H54 (cell line): ENCODE data around the gene VPS13D.

Source experiments
- DNase-seq: peaks from one replicate; pipeline ENCODE4 v3.0.0; 2011; ENCODE audit warnings: low spot score, mixed read lengths; ENCODE audit not compliant: insufficient read length
- FAIRE-seq: peaks from 3 replicates; lab custom pipeline; 2011; peaks lifted over from hg19 to GRCh38; lab: Jason Lieb, UNC
- POLR2A ChIP-seq: IDR thresholded peaks from 2 replicates; pipeline ENCODE4 v1.6.1; 2011; ENCODE audit warnings: low read depth, mild to moderate bottlenecking, low read length

The VPS13D gene

DNA sequence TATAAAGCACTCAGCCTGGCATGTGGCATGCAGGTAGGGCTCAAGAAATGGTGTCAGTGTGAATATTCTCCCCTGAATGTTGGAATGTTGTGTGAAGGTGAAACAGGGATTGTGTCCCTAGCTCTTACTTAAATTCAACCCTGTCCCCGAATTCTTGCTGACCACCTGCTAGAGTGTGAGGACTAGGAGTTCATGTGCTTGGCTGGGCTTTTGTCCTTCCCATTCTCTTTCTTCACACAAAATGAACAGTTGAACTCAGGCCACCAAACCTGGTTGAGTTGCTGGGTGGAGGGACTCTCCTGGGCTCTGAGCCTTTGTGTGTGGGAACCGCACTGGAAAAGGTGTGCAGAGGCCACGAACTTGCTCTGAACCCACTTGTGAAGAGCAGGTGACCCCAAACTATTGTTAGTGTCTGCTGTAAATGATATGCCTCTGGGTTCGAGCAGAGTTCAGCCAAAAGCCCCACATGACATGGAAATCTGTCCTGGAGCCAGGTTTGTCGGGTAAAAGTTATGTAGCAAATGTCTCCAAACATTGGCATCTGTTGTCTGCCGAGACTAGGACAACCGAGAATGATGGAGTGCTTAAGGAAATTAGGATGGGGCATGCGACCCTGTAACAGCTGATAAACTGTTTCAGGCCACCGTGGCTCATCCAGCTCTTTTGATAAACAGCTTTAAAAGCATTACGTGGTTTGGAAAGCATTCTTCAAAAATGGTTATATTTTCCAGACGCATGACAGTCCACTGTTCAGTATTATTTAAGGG lies 243.9 kb downstream of the VPS13D start:
- no peak for TF ChIP-seq POLR2A
- FAIRE-seq = no peak

DNA sequence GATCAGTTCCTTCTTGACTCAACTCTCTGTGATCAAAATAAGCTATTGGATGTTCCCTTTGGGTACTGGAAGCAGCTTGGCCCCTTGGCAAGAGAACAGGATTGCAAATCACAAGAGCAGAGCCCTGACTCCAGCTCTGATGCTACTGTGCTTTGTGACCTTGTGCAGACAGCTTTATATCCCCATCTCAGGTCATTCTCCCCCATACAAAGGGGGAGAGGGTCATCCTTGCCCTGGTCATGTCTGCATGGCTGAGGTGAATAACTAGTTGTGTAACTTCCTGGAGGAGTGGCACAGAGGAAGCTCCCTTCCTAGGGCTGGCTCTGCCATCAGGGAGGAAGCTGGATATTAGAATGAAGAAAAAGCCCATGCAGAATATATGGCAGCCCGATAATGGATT lies 245.3 kb downstream of the VPS13D start:
- no peak for FAIRE-seq
- TF ChIP-seq POLR2A = no peak
- no peak for DNase-seq

More for the DNA sequence above, 243.9 kb downstream of the VPS13D start:
- DNase-seq = no peak

DNA sequence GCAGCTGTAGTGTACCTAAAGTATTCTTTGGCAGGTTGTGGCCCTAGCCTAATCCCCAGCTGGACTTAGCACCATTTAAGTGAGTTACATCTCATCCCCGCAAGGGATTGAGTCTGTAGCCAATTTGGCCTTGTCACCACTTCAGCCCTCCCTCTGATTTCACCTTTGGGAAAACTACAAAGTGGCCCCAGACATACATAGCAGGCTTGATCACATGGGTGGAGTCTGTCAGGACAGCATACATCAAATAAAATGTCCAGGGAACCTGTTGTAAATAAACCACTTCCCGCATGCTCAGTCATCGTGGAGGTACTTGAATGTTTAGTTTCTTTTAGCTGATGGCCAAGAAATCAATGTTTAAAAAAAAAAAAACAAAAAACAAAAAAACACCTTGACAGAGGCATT lies 245.7 kb downstream of the VPS13D start:
- FAIRE-seq = no peak
- DNase-seq = no peak
- no peak for TF ChIP-seq POLR2A

DNA sequence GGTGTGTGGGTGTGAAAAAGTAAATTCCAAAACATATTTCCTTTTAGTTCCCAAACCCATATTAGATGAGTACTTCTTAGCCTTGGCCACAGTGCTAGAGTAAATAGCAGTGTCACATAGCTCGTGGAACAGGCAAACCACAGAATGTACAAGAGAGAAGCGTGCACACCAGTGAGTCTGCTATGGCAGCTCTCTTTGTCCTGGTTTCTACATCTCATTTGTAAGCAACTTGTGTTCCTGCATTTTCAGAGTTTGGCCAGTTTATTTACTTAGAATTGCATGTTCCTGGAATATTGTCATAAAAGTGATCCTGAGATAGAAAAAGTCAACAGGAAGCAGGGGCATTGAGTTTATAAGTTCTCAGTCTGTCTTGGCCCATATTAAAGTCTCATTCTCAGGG lies 246.1 kb downstream of the VPS13D start:
- no peak for DNase-seq
- no peak for FAIRE-seq
- TF ChIP-seq POLR2A = no peak

DNA sequence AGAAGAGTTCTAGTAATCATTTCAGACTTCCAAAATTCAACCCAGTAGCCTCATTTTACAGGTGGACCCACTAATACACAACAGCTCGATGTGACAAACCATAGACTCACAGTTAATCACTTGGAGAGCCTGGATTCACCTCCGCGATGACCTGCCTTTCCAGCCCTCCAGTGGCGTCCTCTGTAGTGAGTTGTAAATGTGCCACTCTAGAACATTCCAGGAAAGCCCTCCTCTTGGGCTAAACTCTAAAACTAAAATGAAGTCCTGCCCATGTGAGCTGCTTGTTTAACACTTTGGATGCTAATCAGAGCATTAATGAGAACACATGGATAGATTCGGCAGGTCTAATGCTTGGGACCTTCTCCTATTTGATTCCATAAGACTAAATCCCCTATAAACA lies 247.5 kb downstream of the VPS13D start:
- TF ChIP-seq POLR2A = no peak
- DNase-seq (no peak), FAIRE-seq (no peak)

DNA sequence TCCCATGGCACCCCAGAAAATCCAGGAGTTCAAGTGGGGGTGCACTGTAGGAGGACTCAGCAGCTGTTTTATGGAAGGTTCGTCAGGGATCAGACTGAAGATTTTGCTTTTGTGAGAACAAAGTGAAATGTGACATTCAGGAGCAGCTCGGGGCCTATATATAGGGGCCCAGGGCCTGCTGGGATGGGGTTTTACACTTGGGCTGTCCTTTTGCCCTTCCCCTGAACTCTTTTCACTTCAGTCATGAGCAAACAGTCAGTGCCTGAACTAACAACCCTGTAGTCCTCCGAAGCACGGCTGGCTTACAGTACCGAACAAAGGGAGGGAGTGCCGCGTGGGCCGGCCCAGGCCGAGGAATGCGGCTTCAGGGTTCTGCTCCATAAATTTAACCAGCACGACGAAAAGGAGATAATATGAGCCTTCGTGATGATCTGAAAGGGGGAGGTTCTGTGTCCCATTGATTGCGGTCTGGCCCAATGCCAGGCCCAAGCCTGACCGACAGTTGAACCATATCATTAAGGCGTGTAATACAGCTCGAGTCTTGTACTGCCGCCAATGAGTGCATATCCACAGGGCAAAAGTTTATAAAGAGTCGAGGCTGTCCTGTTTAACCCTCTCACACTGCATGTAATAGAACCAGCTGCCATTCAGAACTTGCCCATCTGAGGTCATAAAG lies 248.2 kb downstream of the VPS13D start:
- peak; percentile 84 for FAIRE-seq
- DNase-seq = no peak
- TF ChIP-seq POLR2A = no peak

DNA sequence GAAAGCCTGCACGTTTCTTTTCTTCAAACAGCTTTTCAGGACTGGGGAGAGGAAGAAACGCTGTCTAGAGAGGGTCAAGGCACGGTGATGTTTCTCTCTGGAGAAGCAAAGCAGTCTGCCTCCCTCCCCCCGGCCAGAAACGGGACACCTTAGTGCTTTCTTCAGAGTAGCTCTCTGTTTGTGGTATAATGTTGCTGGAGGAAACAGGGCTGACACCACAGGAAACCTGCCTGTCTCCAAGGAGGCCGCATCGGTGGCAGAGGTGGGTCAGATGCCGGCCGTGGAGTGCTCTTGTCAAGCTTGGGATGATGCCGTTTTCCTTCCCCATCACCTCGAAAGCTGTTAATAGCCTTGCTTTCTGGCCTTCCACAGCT lies 248.8 kb downstream of the VPS13D start:
- TF ChIP-seq POLR2A = no peak
- FAIRE-seq = no peak

DNA sequence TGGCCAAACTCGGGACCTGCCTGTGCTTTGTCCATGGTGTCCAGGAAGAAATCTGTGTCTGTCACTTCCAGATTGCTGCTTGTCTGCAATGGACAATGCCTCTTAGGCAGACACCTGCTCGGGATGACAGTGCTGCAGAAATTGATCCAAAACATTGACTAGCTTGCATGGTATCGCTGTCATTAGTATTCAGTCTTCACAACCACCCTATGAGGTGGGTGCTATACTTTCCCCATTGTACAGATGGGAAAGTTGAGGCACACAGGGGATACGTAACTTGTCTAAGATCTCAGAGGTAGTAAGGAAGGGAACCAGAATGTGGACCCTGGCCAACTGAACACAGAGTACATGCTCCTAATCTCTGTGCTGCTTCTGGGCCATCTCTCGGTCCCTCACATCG lies 249.5 kb downstream of the VPS13D start:
- DNase-seq (no peak), FAIRE-seq (no peak)
- TF ChIP-seq POLR2A = no peak

More for the DNA sequence above, 248.8 kb downstream of the VPS13D start:
- DNase-seq = no peak

DNA sequence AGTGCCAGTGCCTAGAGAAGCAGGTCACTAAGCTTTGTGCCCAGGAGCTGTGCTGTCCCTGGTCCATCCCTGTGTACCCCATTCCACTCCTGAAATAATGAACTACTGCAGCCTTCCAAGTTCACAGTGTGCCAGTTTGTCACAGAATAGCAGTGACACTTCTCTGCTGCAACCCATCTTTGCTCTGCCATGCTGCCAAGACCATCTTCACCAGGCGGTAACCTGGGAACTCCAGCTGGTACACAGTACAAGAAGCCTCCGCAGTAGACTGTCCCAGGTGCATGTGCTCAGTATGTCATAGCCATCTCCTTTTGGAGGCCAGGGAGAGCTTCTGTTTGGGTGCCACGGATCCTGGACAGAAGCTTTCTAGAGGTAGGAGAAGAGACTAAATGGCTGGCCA lies 250.2 kb downstream of the VPS13D start:
- no peak for TF ChIP-seq POLR2A
- DNase-seq (no peak), FAIRE-seq (no peak)

DNA sequence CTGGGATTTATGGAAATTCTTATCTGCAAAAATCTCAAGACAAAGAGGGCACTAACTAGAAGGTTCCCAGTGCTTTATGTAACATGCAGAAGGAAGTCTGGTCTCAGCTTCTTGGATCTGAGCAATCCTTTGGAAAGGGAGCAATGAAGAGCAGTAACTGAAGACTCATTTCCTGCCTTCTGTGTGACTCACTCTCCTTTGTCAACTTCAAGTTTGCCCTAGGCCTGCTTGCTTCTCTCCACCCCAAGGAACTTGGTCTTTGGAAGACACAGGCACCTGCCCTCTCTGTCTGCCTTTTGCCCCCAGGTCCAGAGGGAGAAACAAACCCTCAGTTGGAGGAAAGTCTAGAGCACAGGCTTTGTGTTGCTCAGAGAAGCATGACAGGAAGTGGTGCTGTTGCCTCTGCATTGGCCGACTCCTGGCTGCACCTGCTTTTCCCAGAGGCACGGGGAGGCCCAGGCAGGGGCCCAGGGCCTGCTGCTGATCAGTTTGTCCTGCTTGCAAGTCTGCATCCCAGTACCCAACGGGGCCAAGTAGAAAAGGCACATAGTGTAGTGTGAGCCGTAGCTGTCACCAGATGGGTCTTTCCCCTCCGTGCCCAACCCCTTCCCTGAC lies 251.0 kb downstream of the VPS13D start:
- peak; percentile 58 for DNase-seq
- no peak for TF ChIP-seq POLR2A
- FAIRE-seq = peak; percentile 80

DNA sequence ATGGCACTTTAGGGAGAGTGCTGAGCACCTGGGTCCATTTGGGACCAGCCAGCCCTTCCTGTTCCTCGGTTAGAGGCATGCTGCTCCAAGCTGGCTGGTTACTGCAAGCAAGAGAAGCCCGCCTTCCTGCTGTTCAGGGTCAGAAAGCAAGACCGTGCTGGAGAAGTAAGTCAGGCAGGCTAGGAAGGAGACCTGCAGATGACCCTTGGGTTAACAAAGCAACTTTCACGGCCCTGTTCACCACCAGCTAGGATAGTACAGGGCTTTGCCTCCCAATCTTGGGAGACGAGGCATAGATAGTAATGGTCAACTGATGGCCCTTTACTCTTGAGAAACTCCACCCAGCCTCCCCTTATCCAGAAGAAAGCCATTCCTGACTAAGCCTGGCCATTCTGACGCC lies 252.1 kb downstream of the VPS13D start:
- no peak for TF ChIP-seq POLR2A
- DNase-seq = no peak
- FAIRE-seq = no peak

DNA sequence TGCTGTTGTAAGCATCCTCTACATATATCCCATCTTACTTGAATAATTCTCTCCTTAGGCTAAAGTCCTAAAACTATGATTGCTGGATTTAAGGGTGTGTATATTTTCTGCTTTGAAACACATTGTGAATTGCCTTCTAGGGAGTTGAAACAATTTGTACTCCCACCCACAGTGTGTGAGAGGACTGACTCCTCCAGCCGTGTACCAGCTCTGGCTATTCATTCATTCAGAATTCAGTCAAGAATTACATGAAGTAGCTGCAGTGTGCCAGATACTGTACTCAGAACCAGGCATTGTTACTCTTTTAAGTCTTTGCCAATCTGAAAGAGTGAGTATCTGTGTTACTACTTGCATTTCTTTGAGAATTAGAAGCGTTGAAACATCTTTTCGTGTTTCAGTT lies 253.2 kb downstream of the VPS13D start:
- no peak for TF ChIP-seq POLR2A
- no peak for FAIRE-seq
- DNase-seq = no peak

DNA sequence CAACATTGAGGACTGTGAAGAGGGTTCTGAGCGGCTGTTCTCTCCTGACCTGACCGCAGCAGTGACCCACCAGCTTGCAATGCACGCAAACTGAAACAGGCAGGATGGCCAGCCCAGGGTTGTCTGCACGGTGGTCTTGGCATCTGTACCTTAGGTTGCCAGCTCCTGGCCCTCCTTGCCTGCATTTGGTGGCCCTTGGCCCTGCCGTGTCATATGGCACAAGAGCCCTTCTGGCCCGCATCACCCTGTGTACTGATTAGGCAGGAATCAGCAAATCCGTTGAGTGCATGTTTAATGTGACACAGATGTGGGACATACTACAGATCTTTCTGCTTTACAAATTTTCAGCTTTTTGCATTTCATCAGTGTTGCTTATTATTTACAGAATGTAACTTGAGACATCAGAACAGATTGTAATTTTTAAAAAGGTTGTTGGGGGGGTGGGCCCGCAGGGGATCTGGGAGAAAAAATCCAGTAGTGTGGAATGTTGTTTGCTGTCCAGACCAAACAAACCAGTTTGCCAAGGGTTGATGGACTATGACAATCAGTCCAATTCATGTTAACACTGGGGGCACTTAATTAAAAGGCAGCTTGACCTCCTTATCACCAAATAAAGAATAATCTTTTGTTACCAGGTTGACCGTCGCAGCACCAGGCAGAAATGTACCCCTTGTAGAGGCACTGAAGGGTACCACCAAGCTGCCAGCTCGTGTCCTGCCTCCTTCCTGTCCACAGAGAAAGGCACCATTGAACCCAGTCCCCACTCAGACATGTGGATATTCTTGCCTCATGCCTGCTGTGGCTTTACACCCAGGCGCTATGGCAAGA lies 255.6 kb downstream of the VPS13D start:
- no peak for TF ChIP-seq POLR2A
- FAIRE-seq = no peak
- no peak for DNase-seq

DNA sequence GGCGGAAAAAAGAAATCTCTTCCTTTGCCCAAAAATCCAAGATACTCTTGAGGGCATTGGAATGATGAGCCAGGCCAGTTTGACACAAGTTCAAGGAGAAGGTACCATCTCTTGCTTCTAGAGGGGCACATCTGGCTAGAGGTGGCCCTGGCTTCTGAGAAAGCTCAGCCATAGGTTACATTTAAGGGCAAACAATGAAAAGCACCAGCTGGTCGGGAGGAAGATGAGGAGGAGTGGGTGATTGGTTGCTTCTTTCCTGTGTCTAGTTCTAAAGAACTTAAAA lies 256.2 kb downstream of the VPS13D start:
- no peak for TF ChIP-seq POLR2A
- FAIRE-seq (no peak), DNase-seq (no peak)
